K562 (cell line): ENCODE results near the gene ZNF655. TPM values are rescaled to one million over a fixed set of nuclear protein-coding genes. Genes with fewer than 3 reads are reported as not detected.

Source experiments
- ATAC-seq: fragments of 200-7000 bp; cut with Tn5 transposase; 3 replicates; pipeline ENCODE4 v1.9.1; 2020; ENCODE audit warnings: moderate library complexity
- BruUV-seq: library from RNA; stranded (reverse); fragments of 400-500 nt; replicated peaks from 2 replicates; lab custom pipeline; 2021; lab: Mats Ljungman, UMichigan
- CTCF ChIA-PET: fragments of 300-600 bp; formaldehyde crosslinking; extraction: SDS; loops from one replicate; lab custom pipeline; 2021; ENCODE audit warnings: low intra/inter-chr PET ratio; lab: Yijun Ruan, JAX
- POLR2A ChIA-PET: fragments of 300-600, 350-650 bp; sonication (Branson Sonifier 250); formaldehyde crosslinking; extraction: SDS; loops from one replicate; lab custom pipeline; 2021; ENCODE audit warnings: antibody characterized with exemption, inconsistent platforms; lab: Yijun Ruan, JAX
- DNase-seq, 4 experiments: peaks; one replicate each; pipeline versions ENCODE4 v3.0.0 to v3.0.0-alpha.2; 2011 to 2018; ENCODE audit warnings: low spot score in 3 of 4, mixed read lengths in 3 of 4; ENCODE audit errors: extremely low read depth in 1 of 4
- FAIRE-seq: peaks from 2 replicates; lab custom pipeline; 2011; peaks lifted over from hg19 to GRCh38; lab: Jason Lieb, UNC
- H2AFZ ChIP-seq: 2 replicates; pipeline ENCODE4 v1.6.0; 2011; ENCODE audit warnings: low read depth, low read length, control low read depth, inconsistent platforms
- H3K27ac ChIP-seq: fragments of 200-600 bp; 3 replicates; pipeline ENCODE4 v1.8.0; 2011; ENCODE audit warnings: low read depth, mild to moderate bottlenecking, control low read depth, inconsistent platforms, low read length, moderate library complexity, mixed read lengths; ENCODE audit errors: extremely low read depth
- H3K27me3 ChIP-seq, 2 experiments: fragments of 300-600 bp in 1 of 2; 2 replicates in 1 of 2; 3 replicates in 1 of 2; pipeline versions ENCODE4 v1.6.0 to v1.8.0; 2011; ENCODE audit warnings: inconsistent platforms in 2 of 2, low read length in 2 of 2, mild to moderate bottlenecking in 1 of 2, mixed read lengths in 1 of 2, moderate library complexity in 1 of 2; ENCODE audit not compliant: control insufficient read depth in 2 of 2, insufficient read depth in 2 of 2
- H3K36me3 ChIP-seq: fragments of 300-600 bp; 3 replicates; pipeline ENCODE4 v1.8.0; 2011; ENCODE audit warnings: mild to moderate bottlenecking, low read length, inconsistent platforms; ENCODE audit not compliant: control insufficient read depth, insufficient read depth
- H3K4me1 ChIP-seq, 2 experiments: fragments of 200-600 bp in 1 of 2; replicated peaks in 1 of 2; 2 replicates in 1 of 2; 3 replicates in 1 of 2; pipeline versions ENCODE4 v1.5.1 to v1.8.0; 2011; ENCODE audit warnings: inconsistent platforms in 2 of 2, low read length in 2 of 2, mild to moderate bottlenecking in 1 of 2, mixed read lengths in 1 of 2, moderate library complexity in 1 of 2; ENCODE audit not compliant: control insufficient read depth in 2 of 2, insufficient read depth in 2 of 2
- H3K4me2 ChIP-seq: 2 replicates; pipeline ENCODE4 v1.6.1; 2011; ENCODE audit warnings: low read length, control low read depth, inconsistent platforms, mixed read lengths; ENCODE audit not compliant: insufficient read depth
- H3K4me3 ChIP-seq: fragments of 200-600 bp; sonication (generic), shearing (Covaris generic); 2 replicates; pipeline ENCODE4 v1.5.1; 2016; ENCODE audit warnings: control low read depth, inconsistent platforms
- H3K79me2 ChIP-seq: fragments of 200-600 bp; 3 replicates; pipeline ENCODE4 v1.8.0; 2011; ENCODE audit warnings: low read length, inconsistent platforms; ENCODE audit not compliant: control insufficient read depth, insufficient read depth
- H3K9ac ChIP-seq, 2 experiments: 2 replicates each; pipeline versions ENCODE4 v1.6.0 to v1.6.1; 2011; ENCODE audit warnings: low read depth in 2 of 2, low read length in 2 of 2, control low read depth in 1 of 2, inconsistent platforms in 1 of 2, mild to moderate bottlenecking in 1 of 2, mixed read lengths in 1 of 2; ENCODE audit not compliant: insufficient read depth in 1 of 2
- H3K9me1 ChIP-seq: one replicate; pipeline ENCODE4 v1.6.0; 2011; ENCODE audit warnings: inconsistent platforms, mild to moderate bottlenecking, low read length, moderate library complexity; ENCODE audit not compliant: control insufficient read depth, insufficient read depth
- H3K9me3 ChIP-seq: replicated peaks from 2 replicates; pipeline ENCODE4 v1.5.1; 2011; ENCODE audit warnings: low read depth, low read length, inconsistent platforms; ENCODE audit not compliant: control insufficient read depth, insufficient read depth
- H4K20me1 ChIP-seq: replicated peaks from 2 replicates; pipeline ENCODE4 v1.6.1; 2011; ENCODE audit warnings: low read length, inconsistent platforms, mixed read lengths; ENCODE audit not compliant: control insufficient read depth, insufficient read depth
- COPS2 ChIP-seq: fragments of 450-650 bp; conservative IDR thresholded peaks from 2 replicates; pipeline ENCODE4 v1.6.1; 2016; ENCODE audit warnings: mild to moderate bottlenecking, moderate library complexity
- CREB3L1 ChIP-seq: fragments of 450-650 bp; IDR thresholded peaks from 2 replicates; pipeline ENCODE4 v1.6.1; 2014; ENCODE audit warnings: low read depth, mild to moderate bottlenecking, moderate library complexity, borderline replicate concordance
- CREBBP ChIP-seq: IDR thresholded peaks from one replicate; pipeline ENCODE4 v1.6.1; 2012; ENCODE audit warnings: low read depth, mild to moderate bottlenecking, control low read depth, inconsistent platforms, low read length
- ETV5 ChIP-seq: sonication (generic); formaldehyde crosslinking; IDR thresholded peaks from 2 replicates; pipeline ENCODE4 v1.4.0; 2020; ENCODE audit warnings: low read depth, mild to moderate bottlenecking, missing genetic modification reagents
- FOXJ3 ChIP-seq: sonication (generic); formaldehyde crosslinking; IDR thresholded peaks from 2 replicates; pipeline ENCODE4 v1.4.0; 2020; ENCODE audit warnings: mild to moderate bottlenecking, missing genetic modification reagents
- HDAC3 ChIP-seq: fragments of 450-650 bp; IDR thresholded peaks from 2 replicates; pipeline ENCODE4 v1.6.1; 2018; ENCODE audit warnings: borderline replicate concordance, mild to moderate bottlenecking, moderate library complexity; ENCODE audit not compliant: partially characterized antibody
- KAT7 ChIP-seq: sonication (generic); formaldehyde crosslinking; IDR thresholded peaks from 2 replicates; pipeline ENCODE4 v1.8.0; 2022; ENCODE audit warnings: missing genetic modification reagents, mild to moderate bottlenecking, borderline replicate concordance
- LARP7 ChIP-seq: fragments of 450-650 bp; IDR thresholded peaks from 2 replicates; pipeline ENCODE4 v1.6.1; 2016
- MCM5 ChIP-seq: fragments of 450-650 bp; IDR thresholded peaks from 2 replicates; pipeline ENCODE4 v1.6.1; 2016; ENCODE audit warnings: low read depth
- NCOA1 ChIP-seq: fragments of 450-650 bp; IDR thresholded peaks from 2 replicates; pipeline ENCODE4 v1.6.1; 2016; ENCODE audit warnings: low read depth
- NFE2L1 ChIP-seq: fragments of 450-650 bp; IDR thresholded peaks from 2 replicates; pipeline ENCODE4 v1.6.1; 2016; ENCODE audit warnings: missing genetic modification characterization, low read depth, mild to moderate bottlenecking, missing compliant biosample characterization, moderate library complexity, borderline replicate concordance
- NFIC ChIP-seq: fragments of 450-650 bp; IDR thresholded peaks from 2 replicates; pipeline ENCODE4 v1.6.1; 2017; ENCODE audit warnings: mild to moderate bottlenecking, inconsistent platforms
- PCBP1 ChIP-seq: fragments of 200-400 bp; formaldehyde crosslinking; IDR thresholded peaks from 2 replicates; pipeline ENCODE4 v1.6.1; 2018; ENCODE audit warnings: mild to moderate bottlenecking, low read depth, low read length; ENCODE audit not compliant: poor library complexity, severe bottlenecking
- POLR3A ChIP-seq: IDR thresholded peaks from 2 replicates; pipeline ENCODE4 v1.6.1; 2011; ENCODE audit warnings: borderline replicate concordance, mild to moderate bottlenecking, moderate library complexity; ENCODE audit not compliant: insufficient read length, insufficient read depth; ENCODE audit errors: extremely low read depth
- PTRF ChIP-seq: fragments of 450-650 bp; IDR thresholded peaks from 2 replicates; pipeline ENCODE4 v1.6.1; 2016; ENCODE audit warnings: mild to moderate bottlenecking, missing genetic modification characterization, missing compliant biosample characterization
- PURB ChIP-seq: sonication (generic); formaldehyde crosslinking; IDR thresholded peaks from 2 replicates; pipeline ENCODE4 v1.9.0; 2021; ENCODE audit warnings: low read depth, mild to moderate bottlenecking, missing genetic modification reagents
- SMAD1 ChIP-seq: fragments of 150-350 bp; IDR thresholded peaks from 2 replicates; pipeline ENCODE4 v1.6.1; 2014; ENCODE audit warnings: low read length, low read depth; ENCODE audit not compliant: partially characterized antibody
- TBL1XR1 ChIP-seq, 2 experiments: IDR thresholded peaks; 2 replicates each; pipeline ENCODE4 v1.6.1; 2012; ENCODE audit warnings: improper control_type of control experiment in 2 of 2, low read length in 2 of 2, mild to moderate bottlenecking in 1 of 2
- ZHX1 ChIP-seq: fragments of 150-350 bp; conservative IDR thresholded peaks from 2 replicates; pipeline ENCODE4 v1.6.1; 2014; ENCODE audit warnings: low read length
- WGBS: fragments of 100-300 bp; shearing (Covaris generic); methylation state at CpG from one replicate; pipeline ENCODE4 v1.1.6; 2016; ENCODE audit warnings: low coverage, mixed read lengths; ENCODE audit not compliant: insufficient coverage; ENCODE audit errors: missing lambda C conversion rate; 5-methylcytosine and 5-hydroxymethylcytosine counted together
- in situ Hi-C: fragments of 300-500 bp; cut with MboI; formaldehyde crosslinking; loops from 4 replicates; pipeline ENCODE4 v1.15.0; 2018; ENCODE audit warnings: inconsistent platforms, mixed read lengths
- intact Hi-C: fragments of 100-400 bp; cut with micrococcal nuclease; formaldehyde crosslinking; loops from 2 replicates; pipeline ENCODE4 v1.14.2; 2022
- polyA plus RNA-seq, 8 experiments: library from polyadenylated mRNA; depleted of rRNA in 4 of 8; stranded (reverse) in 5 of 8; unstranded in 3 of 8; fragments of >200 nt; fragmentation: Nextera tagmentation in 2 of 8; fragmentation: Illumina TruSeq in 1 of 8; extraction: Ambion mirVana in 2 of 8; extraction: Trizol in 1 of 8; gene quantifications; 2 replicates each; pipeline versions ENCODE4 v1.2.1 to v1.2.3, GENCODE V29; 2011 to 2014; ENCODE audit warnings: inconsistent platforms in 1 of 8, missing spikeins in 1 of 8
- total RNA-seq, 7 experiments: library from RNA; depleted of rRNA in 6 of 7; stranded (reverse); fragments of >200 nt in 6 of 7; fragmentation: Illumina TruSeq in 2 of 7; extraction: Trizol in 2 of 7; gene quantifications; 2 replicates each; pipeline versions ENCODE4 v1.2.1 to v1.2.3, GENCODE V29; 2011 to 2021; ENCODE audit warnings: low replicate concordance in 1 of 7

Gene ZNF655
- total and polyA plus RNA-seq, 9 of the 15 experiments (the other 6 are each of a cell fraction or from before 2014, with no cell fraction given), result 25.7 to 130 (median 95.2) TPM

GRCh38 chr7:99554939-99555338 is 3.5 kb upstream of the ZNF655 start:
- no TSS peak for BruUV-seq
- Histone ChIP-seq H3K9ac (no peak overlapping the region), H3K9me3 (no peaks in the 10 kb centered on the region), H4K20me1 (no peaks in the 10 kb centered on the region), H3K79me2 (peaks cover 51% of the 10 kb centered on the region), H3K9me1 (no peaks in the 10 kb centered on the region), H3K27ac (no peak overlapping the region), H2AFZ (no peak overlapping the region), H3K4me3 (no peak overlapping the region), H3K4me1 (peaks cover 14 to 16% of the 10 kb centered on the region in 2 experiments; a peak in 4 of 5 replicates), H3K36me3 (peaks cover 40% of the 10 kb centered on the region), H3K27me3 (no peaks in the 10 kb centered on the region), H3K4me2 (no peak overlapping the region)
- CTCF ChIA-PET, result no interaction called here
- DNase-seq (no peak), ATAC-seq (no peak), FAIRE-seq (no peak)
- intact Hi-C loops, result loop anchor here (5.0 to 10.0 kb wide), 2 partner anchors 48 to 80 kb away; partner anchors contain the start of gene ZNF789
- TF ChIP-seq ZHX1 (no peak), ETV5 (CRISPR knock-in tag) (no peak), COPS2 (no peak), PURB (CRISPR knock-in tag) (no peak), PTRF (tag) (no peak), POLR3A (no peak), LARP7 (no peak), FOXJ3 (CRISPR knock-in tag) (no peak), KAT7 (CRISPR knock-in tag) (no peak), NFE2L1 (tag) (no peak), MCM5 (no peak), CREB3L1 (no peak), TBL1XR1 (IDR thresholded peaks at IDR 0.05; ENCODE audit: low read length in 2 of 2) (no peak), NCOA1 (no peak), PCBP1 (no peak), NFIC (no peak), HDAC3 (no peak), CREBBP (no peak), SMAD1 (no peak)
- WGBS, result 71% methylated on average over 2 of the region's 2 CpGs
- in situ Hi-C loops, result no loop called here
- POLR2A ChIA-PET, result interaction anchor here (1.1 kb wide), 1 partner anchor 50 kb away, joined by 3 read pairs; no protein-coding TSS in a partner anchor
